KMS-11 (cell line): ENCODE measurements around the gene CASP5.

Experiments
- H2AFZ ChIP-seq: fragments of 200-600 bp; sonication (generic); 2 replicates; pipeline ENCODE4 v1.6.1; 2016; ENCODE audit warnings: antibody characterized with exemption, mixed run types, low read depth
- H3K27ac ChIP-seq: fragments of 200-600 bp; sonication (generic); 2 replicates; pipeline ENCODE4 v1.6.1; 2016; ENCODE audit warnings: mild to moderate bottlenecking, mixed run types
- H3K27me3 ChIP-seq: fragments of 200-600 bp; sonication (generic); 2 replicates; pipeline ENCODE4 v1.6.1; 2017; ENCODE audit warnings: mild to moderate bottlenecking, low read depth, mixed run types, moderate library complexity; ENCODE audit not compliant: insufficient read depth
- H3K36me3 ChIP-seq: fragments of 200-600 bp; sonication (generic); 2 replicates; pipeline ENCODE4 v1.6.1; 2017; ENCODE audit warnings: mild to moderate bottlenecking, mixed run types; ENCODE audit not compliant: insufficient read depth
- H3K4me1 ChIP-seq: fragments of 200-600 bp; sonication (generic); 2 replicates; pipeline ENCODE4 v1.6.1; 2016; ENCODE audit warnings: mild to moderate bottlenecking, low read depth, mixed run types; ENCODE audit not compliant: poor library complexity, severe bottlenecking
- H3K4me2 ChIP-seq: fragments of 200-600 bp; sonication (generic); 2 replicates; pipeline ENCODE4 v1.7.0; 2016; ENCODE audit warnings: mild to moderate bottlenecking, mixed run types
- H3K4me3 ChIP-seq: fragments of 200-600 bp; sonication (generic); IDR thresholded peaks from 2 replicates; pipeline ENCODE4 v1.6.1; 2017; ENCODE audit warnings: low read depth, low read length, mixed read lengths; ENCODE audit not compliant: insufficient read depth
- H3K79me2 ChIP-seq: fragments of 200-600 bp; sonication (generic); 2 replicates; pipeline ENCODE4 v1.6.1; 2016; ENCODE audit warnings: low read depth, mixed run types; ENCODE audit not compliant: insufficient read depth
- H3K9ac ChIP-seq: fragments of 200-600 bp; sonication (generic); 2 replicates; pipeline ENCODE4 v1.6.1; 2016; ENCODE audit warnings: mild to moderate bottlenecking, mixed run types
- H4K20me1 ChIP-seq: fragments of 200-600 bp; sonication (generic); 2 replicates; pipeline ENCODE4 v1.6.1; 2016; ENCODE audit warnings: mild to moderate bottlenecking, mixed run types; ENCODE audit not compliant: insufficient read depth
- TF ChIP-seq, protein P1 (sequence below): fragments of 200-600 bp; sonication (generic); conservative IDR thresholded peaks from 2 replicates; pipeline ENCODE4 v1.6.1; 2017; ENCODE audit warnings: low read depth, mild to moderate bottlenecking, antibody characterized with exemption, low read length, moderate library complexity, mixed read lengths

CASP5 gene

GRCh38 chr11:105057432-105057831, 34.5 kb upstream of the CASP5 start:
- H3K9ac ChIP-seq, result no peak overlapping the region
- no peaks in the 10 kb centered on the region for H3K36me3 ChIP-seq
- no peaks in the 10 kb centered on the region for H4K20me1 ChIP-seq
- no peak overlapping the region for H3K4me3 ChIP-seq
- H3K27ac ChIP-seq, result no peak overlapping the region
- TF ChIP-seq, protein P1, sequence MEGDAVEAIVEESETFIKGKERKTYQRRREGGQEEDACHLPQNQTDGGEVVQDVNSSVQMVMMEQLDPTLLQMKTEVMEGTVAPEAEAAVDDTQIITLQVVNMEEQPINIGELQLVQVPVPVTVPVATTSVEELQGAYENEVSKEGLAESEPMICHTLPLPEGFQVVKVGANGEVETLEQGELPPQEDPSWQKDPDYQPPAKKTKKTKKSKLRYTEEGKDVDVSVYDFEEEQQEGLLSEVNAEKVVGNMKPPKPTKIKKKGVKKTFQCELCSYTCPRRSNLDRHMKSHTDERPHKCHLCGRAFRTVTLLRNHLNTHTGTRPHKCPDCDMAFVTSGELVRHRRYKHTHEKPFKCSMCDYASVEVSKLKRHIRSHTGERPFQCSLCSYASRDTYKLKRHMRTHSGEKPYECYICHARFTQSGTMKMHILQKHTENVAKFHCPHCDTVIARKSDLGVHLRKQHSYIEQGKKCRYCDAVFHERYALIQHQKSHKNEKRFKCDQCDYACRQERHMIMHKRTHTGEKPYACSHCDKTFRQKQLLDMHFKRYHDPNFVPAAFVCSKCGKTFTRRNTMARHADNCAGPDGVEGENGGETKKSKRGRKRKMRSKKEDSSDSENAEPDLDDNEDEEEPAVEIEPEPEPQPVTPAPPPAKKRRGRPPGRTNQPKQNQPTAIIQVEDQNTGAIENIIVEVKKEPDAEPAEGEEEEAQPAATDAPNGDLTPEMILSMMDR, result no peak
- no peaks in the 10 kb centered on the region for H3K4me1 ChIP-seq
- H3K4me2 ChIP-seq, result no peak overlapping the region
- H3K27me3 ChIP-seq, result no peaks in the 10 kb centered on the region
- H2AFZ ChIP-seq, result no peak overlapping the region
- no peaks in the 10 kb centered on the region for H3K79me2 ChIP-seq

- Histone ChIP-seq H3K4me1 (no peaks in the 10 kb centered on the region), H3K36me3 (no peaks in the 10 kb centered on the region), H3K4me2 (no peak overlapping the region), H3K4me3 (no peak overlapping the region), H2AFZ (no peak overlapping the region), H3K79me2 (no peaks in the 10 kb centered on the region), H3K9ac (no peak overlapping the region), H3K27me3 (no peaks in the 10 kb centered on the region), H4K20me1 (no peaks in the 10 kb centered on the region), H3K27ac (no peak overlapping the region)
- TF ChIP-seq, protein P1, result no peak
Measured at GRCh38 chr11:105056446-105056845, 33.5 kb upstream of the CASP5 start.

DNA sequence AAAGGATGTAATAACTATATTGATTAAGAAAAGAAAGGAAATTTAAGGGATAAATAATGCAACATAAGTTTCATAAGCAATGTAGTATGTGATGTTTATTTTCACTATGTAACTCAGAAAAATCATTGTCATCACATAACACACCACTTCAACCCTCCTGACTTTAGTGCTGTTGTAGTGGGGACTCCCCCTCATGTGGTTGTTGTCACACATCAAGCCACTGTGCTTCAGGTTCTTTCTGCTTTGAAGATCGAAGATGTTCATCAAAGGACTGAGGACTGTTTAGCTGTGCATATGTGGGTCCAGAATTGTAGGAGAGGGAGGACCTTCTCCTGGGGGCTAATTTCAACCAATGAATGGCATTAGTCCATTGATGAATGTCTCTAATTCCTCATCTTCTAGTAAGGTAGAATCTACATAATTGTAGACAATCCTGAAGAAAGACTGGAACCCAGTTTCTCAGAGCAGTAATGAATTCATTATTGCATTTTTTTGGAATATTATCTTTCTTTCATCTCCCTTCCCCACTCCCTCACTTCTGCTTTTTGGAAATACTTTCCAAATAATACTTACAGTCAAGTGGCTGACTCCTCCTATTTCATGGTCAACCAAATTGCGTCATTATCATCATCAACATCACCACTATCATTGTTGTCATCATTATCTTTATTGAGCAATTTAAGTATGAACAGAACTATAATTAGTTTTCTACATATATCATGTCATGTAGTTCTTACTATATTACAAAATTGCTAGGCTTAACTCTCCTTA, 31.9 kb upstream of the CASP5 start:
- TF ChIP-seq, protein P1, result no peak
- H3K9ac ChIP-seq, result no peak overlapping the region
- H3K4me2 ChIP-seq, result no peak overlapping the region
- H3K4me1 ChIP-seq, result no peaks in the 10 kb centered on the region
- H3K27ac ChIP-seq, result no peak overlapping the region
- no peaks in the 10 kb centered on the region for H4K20me1 ChIP-seq
- no peaks in the 10 kb centered on the region for H3K36me3 ChIP-seq
- no peak overlapping the region for H2AFZ ChIP-seq
- no peak overlapping the region for H3K4me3 ChIP-seq
- no peaks in the 10 kb centered on the region for H3K79me2 ChIP-seq
- no peaks in the 10 kb centered on the region for H3K27me3 ChIP-seq

GRCh38 chr11:105052487-105052886, 29.5 kb upstream of the CASP5 start:
- no peaks in the 10 kb centered on the region for H3K4me1 ChIP-seq
- H2AFZ ChIP-seq, result no peak overlapping the region
- TF ChIP-seq, protein P1, result no peak
- H3K4me2 ChIP-seq, result no peak overlapping the region
- no peak overlapping the region for H3K9ac ChIP-seq
- no peak overlapping the region for H3K27ac ChIP-seq
- no peak overlapping the region for H3K4me3 ChIP-seq
- H3K36me3 ChIP-seq, result no peaks in the 10 kb centered on the region
- no peaks in the 10 kb centered on the region for H3K27me3 ChIP-seq
- no peaks in the 10 kb centered on the region for H3K79me2 ChIP-seq
- no peaks in the 10 kb centered on the region for H4K20me1 ChIP-seq
